ENCODE measurements around the gene CIITA.
A peak's percentile ranks its signal among the peaks of the same experiment; 100 is the strongest.

The CIITA gene

GRCh38 chr16:10839279-10839666 is 37.7 kb upstream of the CIITA start:
- CTCF ChIA-PET = no interaction called here
- no peak overlapping the region for H3K4me3 ChIP-seq (ENCODE audit: control insufficient read depth in 1 of 7, extremely low read depth in 1 of 7, insufficient read depth in 4 of 7, low read depth in 2 of 7, low read length in 6 of 7)

GRCh38 chr16:10840703-10841102 is 36.3 kb upstream of the CIITA start:
- DNase-seq = no peak
- peaks cover 0 to 14% (median 4%) of the 10 kb centered on the region in 4 experiments for H3K4me1 ChIP-seq (ENCODE audit: control extremely low read depth in 1 of 4, control insufficient read depth in 4 of 4, insufficient read depth in 4 of 4, low read length in 3 of 4)
- H3K27me3 ChIP-seq (replicated peaks in 2 of 5; ENCODE audit: control insufficient read depth in 4 of 5, insufficient read depth in 5 of 5, low read length in 4 of 5) = no peaks in the 10 kb centered on the region
- no peaks in the 10 kb centered on the region for H3K36me3 ChIP-seq (ENCODE audit: control insufficient read depth in 4 of 4, insufficient read depth in 4 of 4, low read length in 3 of 4)
- no peak overlapping the region for H3K4me3 ChIP-seq (ENCODE audit: control insufficient read depth in 1 of 7, extremely low read depth in 1 of 7, insufficient read depth in 4 of 7, low read depth in 2 of 7, low read length in 6 of 7)
- H3K9me3 ChIP-seq (ENCODE audit: control extremely low read depth in 1 of 5, control insufficient read depth in 4 of 5, insufficient read depth in 2 of 5, low read depth in 1 of 5, low read length in 4 of 5) = peaks cover 0 to 3% (median 0%) of the 10 kb centered on the region in 5 experiments
- WGBS (ENCODE audit: insufficient coverage) = 97% methylated on average over 14 of the region's 16 CpGs
- no peak overlapping the region for H3K27ac ChIP-seq (ENCODE audit: insufficient read depth in 1 of 2, low read depth in 1 of 2, low read length in 2 of 2, poor library complexity in 1 of 2, severe bottlenecking in 2 of 2)
- ChIA-PET POLR2A (no interaction called here), CTCF (interaction anchor here (0.8 to 0.9 kb wide), 2 partner anchors 9 to 46 kb away, joined by 3 to 4 read pairs; no protein-coding TSS in a partner anchor)

More at GRCh38 chr16:10839279-10839666, 37.7 kb upstream of the CIITA start:
- DNase-seq = no peak
- Histone ChIP-seq H3K9me3 (ENCODE audit: control extremely low read depth in 1 of 5, control insufficient read depth in 4 of 5, insufficient read depth in 2 of 5, low read depth in 1 of 5, low read length in 4 of 5) (peaks cover 0 to 3% (median 0%) of the 10 kb centered on the region in 5 experiments), H3K27me3 (replicated peaks in 2 of 5; ENCODE audit: control insufficient read depth in 4 of 5, insufficient read depth in 5 of 5, low read length in 4 of 5) (no peaks in the 10 kb centered on the region), H3K27ac (ENCODE audit: insufficient read depth in 1 of 2, low read depth in 1 of 2, low read length in 2 of 2, poor library complexity in 1 of 2, severe bottlenecking in 2 of 2) (no peak overlapping the region), H3K4me1 (ENCODE audit: control extremely low read depth in 1 of 4, control insufficient read depth in 4 of 4, insufficient read depth in 4 of 4, low read length in 3 of 4) (peaks cover 0 to 12% (median 3%) of the 10 kb centered on the region in 4 experiments), H3K36me3 (ENCODE audit: control insufficient read depth in 4 of 4, insufficient read depth in 4 of 4, low read length in 3 of 4) (no peaks in the 10 kb centered on the region)
- WGBS (ENCODE audit: insufficient coverage) = 89% methylated on average over 3 of the region's 6 CpGs
- POLR2A ChIA-PET = no interaction called here

GRCh38 chr16:10846213-10846998 is 30.6 kb upstream of the CIITA start:
- H3K27ac ChIP-seq (ENCODE audit: insufficient read depth in 1 of 2, low read depth in 1 of 2, low read length in 2 of 2, poor library complexity in 1 of 2, severe bottlenecking in 2 of 2) = peak overlapping the region in 1 of 2 experiments; percentile 54
- WGBS (ENCODE audit: insufficient coverage) = 75% methylated on average over 6 of the region's 14 CpGs
- H3K4me1 ChIP-seq (ENCODE audit: control extremely low read depth in 1 of 4, control insufficient read depth in 4 of 4, insufficient read depth in 4 of 4, low read length in 3 of 4) = peaks cover 10 to 49% (median 23%) of the 10 kb centered on the region in 4 experiments
- no peaks in the 10 kb centered on the region for H3K27me3 ChIP-seq (replicated peaks in 2 of 5; ENCODE audit: control insufficient read depth in 4 of 5, insufficient read depth in 5 of 5, low read length in 4 of 5)
- ChIA-PET POLR2A (interaction anchor here (0.5 kb wide), 1 partner anchor 24 kb away, joined by 4 read pairs; no protein-coding TSS in a partner anchor), CTCF (no interaction called here)
- no peaks in the 10 kb centered on the region for H3K36me3 ChIP-seq (ENCODE audit: control insufficient read depth in 4 of 4, insufficient read depth in 4 of 4, low read length in 3 of 4)
- H3K4me3 ChIP-seq (ENCODE audit: control insufficient read depth in 1 of 7, extremely low read depth in 1 of 7, insufficient read depth in 4 of 7, low read depth in 2 of 7, low read length in 6 of 7) = peak overlapping the region in 1 of 7 experiments; percentile 58
- H3K9me3 ChIP-seq (ENCODE audit: control extremely low read depth in 1 of 5, control insufficient read depth in 4 of 5, insufficient read depth in 2 of 5, low read depth in 1 of 5, low read length in 4 of 5) = no peaks in the 10 kb centered on the region
- DNase-seq = peak in 2 of 3 donors; percentile 63 to 67

- no peak for DNase-seq
- peak overlapping the region in 2 of 7 experiments; percentile 25 to 58 for H3K4me3 ChIP-seq (ENCODE audit: control insufficient read depth in 1 of 7, extremely low read depth in 1 of 7, insufficient read depth in 4 of 7, low read depth in 2 of 7, low read length in 6 of 7)
- no peaks in the 10 kb centered on the region for H3K36me3 ChIP-seq (ENCODE audit: control insufficient read depth in 4 of 4, insufficient read depth in 4 of 4, low read length in 3 of 4)
- H3K4me1 ChIP-seq (ENCODE audit: control extremely low read depth in 1 of 4, control insufficient read depth in 4 of 4, insufficient read depth in 4 of 4, low read length in 3 of 4) = peaks cover 14 to 56% (median 25%) of the 10 kb centered on the region in 4 experiments
- ChIA-PET POLR2A (interaction anchor here (0.5 kb wide), 1 partner anchor 23 kb away, joined by 4 read pairs; no protein-coding TSS in a partner anchor), CTCF (interaction anchor here (0.6 kb wide), 1 partner anchor 20 kb away, joined by 3 read pairs; no protein-coding TSS in a partner anchor)
- no peaks in the 10 kb centered on the region for H3K27me3 ChIP-seq (replicated peaks in 2 of 5; ENCODE audit: control insufficient read depth in 4 of 5, insufficient read depth in 5 of 5, low read length in 4 of 5)
- WGBS (ENCODE audit: insufficient coverage) = 42% methylated on average over 2 of the region's 2 CpGs
- H3K27ac ChIP-seq (ENCODE audit: insufficient read depth in 1 of 2, low read depth in 1 of 2, low read length in 2 of 2, poor library complexity in 1 of 2, severe bottlenecking in 2 of 2) = peak overlapping the region in 1 of 2 experiments; percentile 54
- no peaks in the 10 kb centered on the region for H3K9me3 ChIP-seq (ENCODE audit: control extremely low read depth in 1 of 5, control insufficient read depth in 4 of 5, insufficient read depth in 2 of 5, low read depth in 1 of 5, low read length in 4 of 5)
Observed at GRCh38 chr16:10847176-10847575, 29.8 kb upstream of the CIITA start.

- no peaks in the 10 kb centered on the region for H3K27me3 ChIP-seq (replicated peaks in 2 of 5; ENCODE audit: control insufficient read depth in 4 of 5, insufficient read depth in 5 of 5, low read length in 4 of 5)
- POLR2A ChIA-PET = no interaction called here
- no peak for DNase-seq
- H3K9me3 ChIP-seq (ENCODE audit: control extremely low read depth in 1 of 5, control insufficient read depth in 4 of 5, insufficient read depth in 2 of 5, low read depth in 1 of 5, low read length in 4 of 5) = no peaks in the 10 kb centered on the region
- 90% methylated on average over 6 of the region's 7 CpGs for WGBS (ENCODE audit: insufficient coverage)
- H3K4me3 ChIP-seq (ENCODE audit: control insufficient read depth in 1 of 7, extremely low read depth in 1 of 7, insufficient read depth in 4 of 7, low read depth in 2 of 7, low read length in 6 of 7) = no peak overlapping the region
- no peak overlapping the region for H3K27ac ChIP-seq (ENCODE audit: insufficient read depth in 1 of 2, low read depth in 1 of 2, low read length in 2 of 2, poor library complexity in 1 of 2, severe bottlenecking in 2 of 2)
- H3K36me3 ChIP-seq (ENCODE audit: control insufficient read depth in 4 of 4, insufficient read depth in 4 of 4, low read length in 3 of 4) = no peaks in the 10 kb centered on the region
- peaks cover 18 to 53% (median 27%) of the 10 kb centered on the region in 4 experiments for H3K4me1 ChIP-seq (ENCODE audit: control extremely low read depth in 1 of 4, control insufficient read depth in 4 of 4, insufficient read depth in 4 of 4, low read length in 3 of 4)
- CTCF ChIA-PET = interaction anchor here (1.7 kb wide), 1 partner anchor 69 kb away, joined by 5 read pairs; no protein-coding TSS in a partner anchor
Observed at GRCh38 chr16:10849736-10850477, 27.1 kb upstream of the CIITA start.

- no peaks in the 10 kb centered on the region for H3K27me3 ChIP-seq (replicated peaks in 2 of 5; ENCODE audit: control insufficient read depth in 4 of 5, insufficient read depth in 5 of 5, low read length in 4 of 5)
- H3K9me3 ChIP-seq (ENCODE audit: control extremely low read depth in 1 of 5, control insufficient read depth in 4 of 5, insufficient read depth in 2 of 5, low read depth in 1 of 5, low read length in 4 of 5) = no peaks in the 10 kb centered on the region
- DNase-seq = no peak
- WGBS (ENCODE audit: insufficient coverage) = 90% methylated on average over 3 of the region's 4 CpGs
- H3K27ac ChIP-seq (ENCODE audit: insufficient read depth in 1 of 2, low read depth in 1 of 2, low read length in 2 of 2, poor library complexity in 1 of 2, severe bottlenecking in 2 of 2) = no peak overlapping the region
- no peaks in the 10 kb centered on the region for H3K36me3 ChIP-seq (ENCODE audit: control insufficient read depth in 4 of 4, insufficient read depth in 4 of 4, low read length in 3 of 4)
- ChIA-PET POLR2A (no interaction called here), CTCF (interaction anchor here (1.7 kb wide), 1 partner anchor 68 kb away, joined by 5 read pairs; no protein-coding TSS in a partner anchor)
- no peak overlapping the region for H3K4me3 ChIP-seq (ENCODE audit: control insufficient read depth in 1 of 7, extremely low read depth in 1 of 7, insufficient read depth in 4 of 7, low read depth in 2 of 7, low read length in 6 of 7)
- peaks cover 18 to 53% (median 27%) of the 10 kb centered on the region in 4 experiments for H3K4me1 ChIP-seq (ENCODE audit: control extremely low read depth in 1 of 4, control insufficient read depth in 4 of 4, insufficient read depth in 4 of 4, low read length in 3 of 4)
Observed at GRCh38 chr16:10850478-10850850, 26.5 kb upstream of the CIITA start.
